Measurements from ENCODE around the gene FKBP8.
"Not testable (repeated sequence)": the region's sequence is repeated elsewhere in the genome, so short reads cannot be mapped to it uniquely, and the experiment has no call there.

GRCh38 chr19:18592732-18593131 lies 49.4 kb upstream of the FKBP8 start:
- TF ChIP-seq CTCF (IDR thresholded peaks at IDR 0.05); RELA (CRISPR knock-in tag; IDR thresholded peaks at IDR 0.05; ENCODE audit: borderline replicate concordance); ZNF138 (CRISPR knock-in tag; conservative IDR thresholded peaks at IDR 0.05); ATF6 (CRISPR knock-in tag; IDR thresholded peaks at IDR 0.05); AFF4 (CRISPR knock-in tag; IDR thresholded peaks at IDR 0.05; ENCODE audit: borderline replicate concordance); FOXK1 (CRISPR knock-in tag; IDR thresholded peaks at IDR 0.05); ELF4 (CRISPR knock-in tag; IDR thresholded peaks at IDR 0.05; ENCODE audit: low read depth); NR3C1 (CRISPR knock-in tag; conservative IDR thresholded peaks at IDR 0.05; ENCODE audit: low read depth); TEAD4 (CRISPR knock-in tag; IDR thresholded peaks at IDR 0.05); JAZF1 (CRISPR knock-in tag; IDR thresholded peaks at IDR 0.05); ZSCAN18 (CRISPR knock-in tag; IDR thresholded peaks at IDR 0.05): not testable (repeated sequence)

Data from WTC11 (cell line).